A549 (cell line): ENCODE data around the gene IFFO2.

Experiments
- EHMT2 ChIP-seq: fragments of 200-600 bp; sonication (generic); IDR thresholded peaks from 2 replicates; pipeline ENCODE4 v1.6.1; 2016; ENCODE audit warnings: antibody characterized with exemption, low read depth, mild to moderate bottlenecking, moderate library complexity
- POLR2A ChIP-seq: IDR thresholded peaks from 2 replicates; pipeline ENCODE4 v1.6.1; 2012; ENCODE audit warnings: mild to moderate bottlenecking, low read length
- RFX5 ChIP-seq: fragments of 450-650 bp; IDR thresholded peaks from 2 replicates; pipeline ENCODE4 v1.7.1; 2014; ENCODE audit warnings: antibody characterized with exemption, mild to moderate bottlenecking, moderate library complexity
- RNF2 ChIP-seq: fragments of 200-600 bp; sonication (generic); IDR thresholded peaks from 2 replicates; pipeline ENCODE4 v1.6.1; 2016; ENCODE audit warnings: low read depth, mild to moderate bottlenecking, antibody characterized with exemption, moderate library complexity, borderline replicate concordance
- ZNF302 ChIP-seq: fragments of 250-450 bp; sonication (Bioruptor Pico); IDR thresholded peaks from 2 replicates; pipeline ENCODE4 v1.9.0; 2021; ENCODE audit warnings: inconsistent platforms, mild to moderate bottlenecking, moderate library complexity
- TF ChIP-seq, protein P1 (sequence below): fragments of >200 bp; sonication (Bioruptor Twin); formaldehyde crosslinking; IDR thresholded peaks from 3 replicates; pipeline ENCODE4 v1.5.1; 2016
- TF ChIP-seq, protein P2 (sequence below): fragments of 150-350 bp; IDR thresholded peaks from 2 replicates; pipeline ENCODE4 v1.6.1; 2014; ENCODE audit warnings: low read depth, mild to moderate bottlenecking, low read length
- TF ChIP-seq, protein P3 (sequence below): fragments of 450-650 bp; IDR thresholded peaks from 2 replicates; pipeline ENCODE4 v1.6.1; 2014; ENCODE audit warnings: antibody characterized with exemption
- TF ChIP-seq, protein P4 (sequence below): IDR thresholded peaks from 2 replicates; pipeline ENCODE4 v1.6.1; 2012

DNA sequence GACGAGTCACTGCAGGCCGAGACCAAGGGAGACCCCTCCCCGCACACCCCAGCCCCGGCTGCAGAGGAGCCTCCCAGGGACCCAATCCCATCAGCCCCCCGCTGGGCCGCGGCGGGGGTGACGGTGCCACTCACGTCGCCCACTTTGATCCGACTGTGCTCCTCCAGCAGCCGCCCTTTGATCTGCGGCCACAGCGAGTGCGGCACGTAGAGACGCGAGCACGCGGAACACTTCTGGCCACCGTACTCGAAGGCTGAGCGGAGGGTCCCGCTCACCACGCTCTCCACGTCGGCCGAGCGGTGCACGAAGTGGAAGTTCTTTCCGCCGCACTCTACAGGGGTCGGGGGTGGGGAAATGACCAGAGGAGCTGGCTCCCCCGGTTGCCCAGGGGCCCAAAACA lies 79.2 kb downstream of the IFFO2 start:
- no peak for TF ChIP-seq EHMT2
- TF ChIP-seq, protein P1, sequence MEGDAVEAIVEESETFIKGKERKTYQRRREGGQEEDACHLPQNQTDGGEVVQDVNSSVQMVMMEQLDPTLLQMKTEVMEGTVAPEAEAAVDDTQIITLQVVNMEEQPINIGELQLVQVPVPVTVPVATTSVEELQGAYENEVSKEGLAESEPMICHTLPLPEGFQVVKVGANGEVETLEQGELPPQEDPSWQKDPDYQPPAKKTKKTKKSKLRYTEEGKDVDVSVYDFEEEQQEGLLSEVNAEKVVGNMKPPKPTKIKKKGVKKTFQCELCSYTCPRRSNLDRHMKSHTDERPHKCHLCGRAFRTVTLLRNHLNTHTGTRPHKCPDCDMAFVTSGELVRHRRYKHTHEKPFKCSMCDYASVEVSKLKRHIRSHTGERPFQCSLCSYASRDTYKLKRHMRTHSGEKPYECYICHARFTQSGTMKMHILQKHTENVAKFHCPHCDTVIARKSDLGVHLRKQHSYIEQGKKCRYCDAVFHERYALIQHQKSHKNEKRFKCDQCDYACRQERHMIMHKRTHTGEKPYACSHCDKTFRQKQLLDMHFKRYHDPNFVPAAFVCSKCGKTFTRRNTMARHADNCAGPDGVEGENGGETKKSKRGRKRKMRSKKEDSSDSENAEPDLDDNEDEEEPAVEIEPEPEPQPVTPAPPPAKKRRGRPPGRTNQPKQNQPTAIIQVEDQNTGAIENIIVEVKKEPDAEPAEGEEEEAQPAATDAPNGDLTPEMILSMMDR, result no peak
- TF ChIP-seq, protein P2, sequence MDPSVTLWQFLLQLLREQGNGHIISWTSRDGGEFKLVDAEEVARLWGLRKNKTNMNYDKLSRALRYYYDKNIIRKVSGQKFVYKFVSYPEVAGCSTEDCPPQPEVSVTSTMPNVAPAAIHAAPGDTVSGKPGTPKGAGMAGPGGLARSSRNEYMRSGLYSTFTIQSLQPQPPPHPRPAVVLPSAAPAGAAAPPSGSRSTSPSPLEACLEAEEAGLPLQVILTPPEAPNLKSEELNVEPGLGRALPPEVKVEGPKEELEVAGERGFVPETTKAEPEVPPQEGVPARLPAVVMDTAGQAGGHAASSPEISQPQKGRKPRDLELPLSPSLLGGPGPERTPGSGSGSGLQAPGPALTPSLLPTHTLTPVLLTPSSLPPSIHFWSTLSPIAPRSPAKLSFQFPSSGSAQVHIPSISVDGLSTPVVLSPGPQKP, result no peak
- TF ChIP-seq RFX5, result no peak
- TF ChIP-seq ZNF302 (CRISPR knock-in tag), result no peak
- no peak for TF ChIP-seq RNF2
- TF ChIP-seq POLR2A, result no peak
- TF ChIP-seq, protein P3, sequence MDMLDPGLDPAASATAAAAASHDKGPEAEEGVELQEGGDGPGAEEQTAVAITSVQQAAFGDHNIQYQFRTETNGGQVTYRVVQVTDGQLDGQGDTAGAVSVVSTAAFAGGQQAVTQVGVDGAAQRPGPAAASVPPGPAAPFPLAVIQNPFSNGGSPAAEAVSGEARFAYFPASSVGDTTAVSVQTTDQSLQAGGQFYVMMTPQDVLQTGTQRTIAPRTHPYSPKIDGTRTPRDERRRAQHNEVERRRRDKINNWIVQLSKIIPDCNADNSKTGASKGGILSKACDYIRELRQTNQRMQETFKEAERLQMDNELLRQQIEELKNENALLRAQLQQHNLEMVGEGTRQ, result no peak
- TF ChIP-seq, protein P4, sequence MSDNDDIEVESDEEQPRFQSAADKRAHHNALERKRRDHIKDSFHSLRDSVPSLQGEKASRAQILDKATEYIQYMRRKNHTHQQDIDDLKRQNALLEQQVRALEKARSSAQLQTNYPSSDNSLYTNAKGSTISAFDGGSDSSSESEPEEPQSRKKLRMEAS, result no peak
